Heart right ventricle (tissue), 16 donors: ENCODE results near the gene CD37. TPM values are rescaled to one million over a fixed set of nuclear protein-coding genes. Genes with fewer than 3 reads are reported as not detected.

Experiments used
- ATAC-seq, 8 donors: fragments of 200-7000 bp; cut with Tn5 transposase; one replicate each; pipeline ENCODE4 v1.9.1; 2020; ENCODE audit warnings: mild to moderate bottlenecking in 8 of 8, moderate library complexity in 8 of 8, moderate number of reproducible peaks in 1 of 8
- DNase-seq, 2 donors: peaks; one replicate each; pipeline ENCODE4 v3.0.0-alpha.2; 2020
- H3K27ac ChIP-seq, 10 donors: fragments of 200-600 bp; sonication (generic) in 2 of 10; one replicate each; pipeline versions ENCODE4 v1.5.0 to v1.8.0; 2020 to 2022; ENCODE audit warnings: mild to moderate bottlenecking in 3 of 10
- H3K27me3 ChIP-seq, 7 donors: fragments of 200-600 bp; one replicate each; pipeline ENCODE4 v1.8.0; 2021 to 2022; ENCODE audit warnings: mild to moderate bottlenecking in 2 of 7
- H3K36me3 ChIP-seq, 9 donors: fragments of 200-600 bp; sonication (generic) in 1 of 9; one replicate each; pipeline versions ENCODE4 v1.5.0 to v1.8.0; 2020 to 2022; ENCODE audit warnings: mild to moderate bottlenecking in 2 of 9
- H3K4me1 ChIP-seq, 9 donors: fragments of 200-600 bp; sonication (generic) in 1 of 9; one replicate each; pipeline versions ENCODE4 v1.5.0 to v1.8.0; 2020 to 2022; ENCODE audit warnings: mild to moderate bottlenecking in 4 of 9
- H3K4me3 ChIP-seq, 10 donors: fragments of 200-600 bp; sonication (generic) in 2 of 10; one replicate each; pipeline versions ENCODE4 v1.5.0 to v1.8.0; 2020 to 2022; ENCODE audit warnings: mild to moderate bottlenecking in 7 of 10, moderate library complexity in 2 of 10
- H3K9me3 ChIP-seq, 11 donors: fragments of 200-600 bp in 10 of 11; sonication (generic) in 2 of 11; one replicate each; pipeline versions ENCODE4 v1.5.0 to v1.8.0; 2013 to 2022; ENCODE audit warnings: mild to moderate bottlenecking in 2 of 11, control low read depth in 1 of 11, moderate library complexity in 1 of 11
- CTCF ChIP-seq, 9 donors: fragments of 200-600 bp; sonication (generic) in 2 of 9; IDR thresholded peaks; one replicate each; pipeline versions ENCODE4 v1.5.0 to v1.8.0; 2021 to 2022; ENCODE audit warnings: antibody characterized with exemption in 9 of 9, mild to moderate bottlenecking in 5 of 9, moderate library complexity in 1 of 9
- WGBS, 2 donors: extraction: QIAGEN DNeasy Blood & Tissue Kit; methylation state at CpG; one replicate each; pipeline ENCODE4 v1.1.7; 2013; ENCODE audit warnings: inconsistent platforms in 1 of 2; 5-methylcytosine and 5-hydroxymethylcytosine counted together
- intact Hi-C, 10 donors: fragments of 100-400 bp; cut with DNase I; formaldehyde crosslinking; loops; one replicate each; pipeline versions ENCODE4 v1.11.1 to v1.14.2; 2022
- polyA plus RNA-seq, 2 donors: library from polyadenylated mRNA; stranded (reverse); fragments of 200-250 nt; gene quantifications; one replicate each; pipeline ENCODE4 v1.2.3, GENCODE V29; 2013
- total RNA-seq, 10 donors: library from RNA; stranded (reverse); fragmentation: NEBNext Ultra II Directional in 3 of 10; extraction: Animal tissue kit (Norgen Biotek cat#: 25700) in 3 of 10; gene quantifications; one replicate each; pipeline versions ENCODE4 v1.2.1 to v1.2.4, GENCODE V29; 2021 to 2023
- donor health status: Arrhythmogenic right ventricular cardiomyopathy.
- donor health status: ischemic (EF 13 %, LVEDD 7.1; RV severe dilation, severe dysfunction).
- donor health status: healthy with polysubstance abuse.
- donor health status: DM: no; HTN: yes; CAD: no.
- donor health status: DM: no; HTN: no; CAD: no.
- donor health status: ischemic (EF 25% LVEDD 6.9; RV normal size, moderate dysfunction).
- donor health status: ischemic (EF 25% LVEDD 5.7; RV mildly dilated, moderate dysfunction).
- donor health status: healthy.
- donor health status: DM: yes; HTN: yes; CAD: no.
- donor health status: Ischemic cardiomyopathy.
- donor health status: ischemic (EF 35%, LVEDD 5.7; RV mildly dilated, moderate dysfunction).
- donor health status: nonischemic (EF 11% LVEDD 7.7; RV severe dilation, severe dysfunction).
- donor health status: DM: yes; HTN: yes; CAD: no.
- donor health status: PGD.
- donor health status: ischemic (EF 29% LVEDD 5.4; RV normal size, mild dysfunction).
- donor health status: nonischemic (EF 23%, LVEDD 6.1; RV moderate dilation, normal function).

The CD37 gene
- total and polyA plus RNA-seq, 12 donors: 2.0 to 34.2 (median 3.5) TPM

- ATAC-seq: no peak
- TF ChIP-seq CTCF (IDR thresholded peaks at IDR 0.05): no peak
- Histone ChIP-seq H3K27me3 (no peaks in the 10 kb centered on the region), H3K4me3 (no peak overlapping the region), H3K36me3 (peaks cover 0 to 10% (median 0%) of the 10 kb centered on the region in 9 donors), H3K27ac (no peak overlapping the region), H3K4me1 (peaks cover 0 to 9% (median 0%) of the 10 kb centered on the region in 9 donors), H3K9me3 (peaks cover 0 to 20% (median 14%) of the 10 kb centered on the region in 11 donors)
- DNase-seq: no peak
- WGBS, 2 donors: 63 to 67% methylated on average over 1 of the region's 1 CpG
- intact Hi-C loops: loop anchor here in 1 of 10 donors (10.0 kb wide), 1 partner anchor 50 kb away; no protein-coding TSS in a partner anchor
Measured at GRCh38 chr19:49315111-49315510, 20.1 kb upstream of the CD37 start.

GRCh38 chr19:49316284-49316683, 18.9 kb upstream of the CD37 start:
- Histone ChIP-seq H3K27me3 (no peaks in the 10 kb centered on the region), H3K4me3 (no peak overlapping the region), H3K9me3 (peaks cover 0 to 32% (median 14%) of the 10 kb centered on the region in 11 donors), H3K27ac (no peak overlapping the region), H3K36me3 (peaks cover 0 to 10% (median 0%) of the 10 kb centered on the region in 9 donors), H3K4me1 (peaks cover 0 to 9% (median 0%) of the 10 kb centered on the region in 9 donors)
- ATAC-seq (no peak), DNase-seq (no peak)
- no peak for TF ChIP-seq CTCF (IDR thresholded peaks at IDR 0.05)
- intact Hi-C loops: loop anchor here in 1 of 10 donors (10.0 kb wide), 1 partner anchor 51 kb away; no protein-coding TSS in a partner anchor

GRCh38 chr19:49318296-49318695, 16.9 kb upstream of the CD37 start:
- intact Hi-C loops: loop anchor here in 1 of 10 donors (10.0 kb wide), 1 partner anchor 53 kb away; no protein-coding TSS in a partner anchor

More at GRCh38 chr19:49318296-49318695, 16.9 kb upstream of the CD37 start:
- no peak overlapping the region for H3K27ac ChIP-seq
- DNase-seq (no peak), ATAC-seq (no peak)
- H3K27me3 ChIP-seq: no peaks in the 10 kb centered on the region
- peaks cover 0 to 49% (median 14%) of the 10 kb centered on the region in 11 donors for H3K9me3 ChIP-seq
- H3K4me1 ChIP-seq: peaks cover 0 to 9% (median 0%) of the 10 kb centered on the region in 9 donors
- no peak overlapping the region for H3K4me3 ChIP-seq
- H3K36me3 ChIP-seq: peaks cover 0 to 27% (median 0%) of the 10 kb centered on the region in 9 donors
- TF ChIP-seq CTCF (IDR thresholded peaks at IDR 0.05): no peak
